ENCODE measurements around the gene CALCB. TPM values are rescaled to one million over a fixed set of nuclear protein-coding genes. Genes with fewer than 3 reads are reported as not detected.
"Not testable (repeated sequence)": the region's sequence is repeated elsewhere in the genome, so short reads cannot be mapped to it uniquely, and the experiment has no call there.

CALCB gene, protein sequence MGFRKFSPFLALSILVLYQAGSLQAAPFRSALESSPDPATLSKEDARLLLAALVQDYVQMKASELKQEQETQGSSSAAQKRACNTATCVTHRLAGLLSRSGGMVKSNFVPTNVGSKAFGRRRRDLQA
- total RNA-seq (2014; rRNA removed; shearing (Covaris generic)), result 0.08 and 0.81 TPM in 2 replicates

DNA sequence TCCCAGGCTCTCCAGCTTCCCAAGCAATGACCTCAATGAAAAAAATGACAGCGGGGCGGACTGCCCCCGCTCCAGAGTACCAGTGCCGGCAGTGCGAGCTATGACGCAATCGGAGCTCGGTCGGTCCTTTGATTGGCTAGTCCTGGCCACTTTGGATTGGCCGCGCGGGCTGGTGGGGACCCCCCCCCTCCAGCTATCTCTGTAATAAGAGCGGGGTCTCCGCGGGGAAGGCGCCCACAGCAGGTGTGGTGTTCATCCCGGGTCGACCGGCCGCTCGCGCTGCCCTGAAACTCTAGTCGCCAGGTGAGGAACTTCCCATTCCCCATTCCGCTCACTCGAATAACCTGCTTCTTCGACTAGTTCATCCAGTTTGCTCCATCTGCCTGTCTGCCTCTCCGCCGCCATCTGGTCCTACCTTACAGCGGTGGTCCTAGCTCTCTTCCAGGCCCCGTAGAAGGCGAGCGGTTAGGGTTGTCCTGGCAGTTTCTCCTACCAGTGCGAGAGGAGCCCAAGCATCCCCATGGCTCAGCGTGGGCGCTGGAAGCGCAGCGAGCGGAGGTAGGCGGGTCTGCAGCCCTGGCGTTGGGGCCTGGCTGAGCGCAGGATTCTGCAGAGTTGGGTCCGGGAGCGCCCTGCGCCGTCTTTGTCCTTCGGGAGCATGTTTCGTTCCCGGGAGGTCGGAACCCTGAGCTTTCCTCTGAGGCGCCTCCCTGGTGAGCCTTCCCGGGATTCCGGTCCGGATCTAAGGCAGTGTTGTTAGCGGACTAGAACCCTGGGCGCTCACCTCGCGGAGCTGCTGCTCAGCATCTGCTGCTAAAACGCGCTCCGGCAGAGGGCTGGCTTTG is at the start of gene CALCB:
CALCB (plus strand) TSS at position 233 of the 845 bp plus-strand sequence. CDS start 1,126 bp downstream, outside the sequence.
- DNase-seq (ENCODE audit: low spot score), result no peak

- no peak for DNase-seq (ENCODE audit: low spot score)
Measured at GRCh38 chr11:15027011-15027410, 46.4 kb upstream of the CALCB start.

GRCh38 chr11:15027956-15028355 is 45.4 kb upstream of the CALCB start:
- DNase-seq (ENCODE audit: low spot score), result no peak

DNA sequence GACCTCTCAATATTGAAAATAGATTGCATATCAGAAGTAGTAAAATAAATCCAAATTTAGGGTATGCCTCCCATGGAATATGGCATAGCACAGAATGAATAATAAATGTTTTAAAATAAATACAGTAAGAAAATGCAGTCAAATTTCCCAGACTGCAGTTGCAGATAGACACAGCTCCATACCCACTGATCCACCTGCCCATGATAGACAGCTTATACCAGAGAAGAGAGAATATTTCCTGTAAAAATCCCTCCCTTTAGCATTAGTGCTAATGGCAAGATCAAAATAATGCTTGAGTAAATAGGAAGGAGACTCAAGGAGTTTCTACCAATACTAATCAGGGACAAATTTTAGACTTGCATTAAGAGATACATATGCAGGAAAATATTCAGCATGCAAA is 45.0 kb upstream of the CALCB start:
- DNase-seq (ENCODE audit: low spot score), result no peak

DNA sequence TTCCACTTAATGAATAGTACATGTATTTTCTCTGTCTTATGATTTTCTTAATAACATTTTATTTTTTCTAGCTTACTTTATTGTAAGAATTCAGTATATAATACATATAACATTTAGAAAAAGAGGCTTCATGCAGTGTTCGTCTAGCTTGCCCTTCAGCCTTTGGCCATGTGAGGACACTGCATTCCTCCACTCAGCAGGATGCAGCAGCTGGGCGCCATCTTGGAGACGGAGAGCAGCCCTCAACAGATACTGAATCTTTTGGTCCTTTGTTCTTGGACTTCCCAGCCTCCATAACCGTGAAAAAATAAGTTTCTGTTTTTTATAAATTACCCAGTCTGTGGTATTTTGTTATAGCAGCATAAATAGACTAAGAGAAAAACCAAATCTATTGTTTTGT is 41.4 kb upstream of the CALCB start:
- DNase-seq (ENCODE audit: low spot score), result not testable (repeated sequence)

DNA sequence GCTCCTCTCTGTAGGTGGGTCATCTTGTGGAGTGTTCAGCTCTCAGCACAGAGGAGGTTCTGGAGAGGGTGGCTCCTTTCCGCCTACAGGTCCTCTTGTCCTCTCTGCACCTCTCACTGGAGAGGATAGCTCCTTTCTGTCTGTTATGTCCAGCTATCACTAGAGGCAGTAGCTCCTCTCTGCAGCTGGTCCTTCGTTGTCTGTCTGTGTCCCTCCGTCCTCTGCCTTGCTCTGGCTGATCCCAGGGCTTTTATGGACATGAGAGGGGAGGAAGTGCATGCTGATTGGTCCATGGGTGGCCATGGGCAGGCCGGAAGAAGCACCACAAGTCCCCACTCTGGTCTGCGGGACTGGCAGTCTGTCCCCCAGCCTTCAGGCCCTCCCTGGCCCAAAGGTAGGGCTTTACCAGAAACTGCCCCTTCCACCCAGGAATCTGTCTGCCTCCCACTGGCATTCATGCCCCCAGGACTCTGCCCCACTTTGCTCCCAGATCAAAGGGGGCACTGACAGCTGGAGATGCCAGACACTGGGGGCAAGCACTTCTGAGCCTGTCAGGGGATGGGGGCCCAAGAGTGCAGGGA is 38.6 kb upstream of the CALCB start:
- DNase-seq (ENCODE audit: low spot score), result no peak

DNA sequence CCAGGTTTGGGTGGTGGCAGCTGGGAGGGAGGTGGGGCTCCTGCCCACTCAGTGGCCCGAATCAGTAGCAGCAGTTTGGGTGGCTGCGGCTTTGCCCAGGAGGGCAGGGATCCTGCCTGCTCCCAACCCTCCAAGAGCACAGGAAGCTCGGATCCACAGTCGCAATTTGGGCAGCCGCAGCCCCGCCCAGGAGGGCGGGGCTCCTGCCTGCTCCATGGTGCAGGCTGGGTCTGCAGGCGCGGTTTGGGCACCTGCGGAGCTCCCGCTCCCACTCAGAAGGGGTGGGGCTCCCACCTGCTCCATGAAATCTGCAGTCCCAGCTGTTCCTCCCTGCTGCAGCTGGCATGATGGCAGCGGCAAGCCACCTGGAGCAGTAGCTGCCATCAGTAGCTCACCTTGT is 38.1 kb upstream of the CALCB start:
- no peak for DNase-seq (ENCODE audit: low spot score)

GRCh38 chr11:15038963-15039362 is 34.4 kb upstream of the CALCB start:
- DNase-seq (ENCODE audit: low spot score), result no peak

GRCh38 chr11:15045209-15045608 is 28.2 kb upstream of the CALCB start:
- no peak for DNase-seq (ENCODE audit: low spot score)

DNA sequence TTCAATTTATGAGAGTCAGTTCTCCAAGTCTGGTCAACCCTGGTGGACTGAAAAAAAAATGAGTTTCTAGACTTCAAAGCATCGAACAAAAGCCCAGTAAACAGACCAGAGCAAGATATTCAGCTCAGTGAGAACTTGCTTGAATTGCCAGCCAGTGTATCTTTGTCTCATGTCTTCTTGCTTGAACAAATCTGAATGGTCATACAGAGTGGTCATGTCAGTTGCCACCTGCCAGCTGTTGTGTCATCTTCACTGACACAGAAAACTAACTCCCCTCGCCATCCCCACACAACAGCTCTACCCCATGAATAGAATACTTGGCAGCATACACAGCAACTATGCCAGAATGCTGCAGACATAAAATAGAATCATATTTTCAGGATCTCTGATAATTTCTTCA is 27.5 kb upstream of the CALCB start:
- no peak for DNase-seq (ENCODE audit: low spot score)

GRCh38 chr11:15046673-15047072 is 26.7 kb upstream of the CALCB start:
- DNase-seq (ENCODE audit: low spot score), result not testable (repeated sequence)

DNA sequence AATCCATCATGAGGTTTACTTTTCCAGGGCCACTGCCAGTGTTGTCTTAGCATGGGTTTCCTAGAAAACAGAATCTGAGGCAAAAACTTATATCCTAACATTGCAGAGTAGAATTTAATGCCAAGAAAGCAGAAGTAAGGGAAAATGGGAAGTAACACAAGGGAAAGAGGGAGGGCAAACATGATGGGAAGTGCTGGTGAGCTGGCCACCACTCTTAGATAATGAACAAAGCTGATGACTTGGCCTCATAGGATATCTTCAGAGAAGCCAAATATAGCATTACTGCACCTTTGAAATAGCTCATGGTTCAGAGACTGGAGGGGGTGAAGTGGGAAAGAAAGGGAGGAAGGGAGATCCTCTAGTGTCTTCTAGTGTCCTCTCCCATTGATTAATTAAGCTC is 24.8 kb upstream of the CALCB start:
- DNase-seq (ENCODE audit: low spot score), result no peak

DNA sequence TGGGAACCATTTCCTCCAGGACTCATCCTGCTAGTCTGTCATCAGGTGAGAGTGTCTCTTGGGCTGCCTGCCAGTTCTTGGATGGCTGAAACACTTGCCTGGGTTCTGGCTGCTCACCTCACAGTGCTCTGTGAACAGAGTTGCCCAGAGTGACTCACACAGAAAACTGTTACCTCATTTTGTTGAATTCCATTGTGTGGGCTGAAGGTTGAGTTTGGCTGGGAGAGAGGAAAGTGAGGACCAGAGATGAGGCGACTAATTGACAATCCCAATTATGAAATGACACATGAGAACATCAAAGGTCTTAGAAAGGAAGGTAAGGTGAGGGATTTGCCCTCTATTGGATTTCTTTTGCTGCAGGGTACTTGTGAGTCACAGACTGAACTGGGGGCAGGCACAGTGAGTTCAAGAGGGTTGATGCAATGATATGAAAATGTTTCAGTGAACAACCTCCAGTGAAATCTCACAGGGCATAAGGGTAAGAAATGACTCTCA is 20.2 kb upstream of the CALCB start:
- no peak for DNase-seq (ENCODE audit: low spot score)

DNA sequence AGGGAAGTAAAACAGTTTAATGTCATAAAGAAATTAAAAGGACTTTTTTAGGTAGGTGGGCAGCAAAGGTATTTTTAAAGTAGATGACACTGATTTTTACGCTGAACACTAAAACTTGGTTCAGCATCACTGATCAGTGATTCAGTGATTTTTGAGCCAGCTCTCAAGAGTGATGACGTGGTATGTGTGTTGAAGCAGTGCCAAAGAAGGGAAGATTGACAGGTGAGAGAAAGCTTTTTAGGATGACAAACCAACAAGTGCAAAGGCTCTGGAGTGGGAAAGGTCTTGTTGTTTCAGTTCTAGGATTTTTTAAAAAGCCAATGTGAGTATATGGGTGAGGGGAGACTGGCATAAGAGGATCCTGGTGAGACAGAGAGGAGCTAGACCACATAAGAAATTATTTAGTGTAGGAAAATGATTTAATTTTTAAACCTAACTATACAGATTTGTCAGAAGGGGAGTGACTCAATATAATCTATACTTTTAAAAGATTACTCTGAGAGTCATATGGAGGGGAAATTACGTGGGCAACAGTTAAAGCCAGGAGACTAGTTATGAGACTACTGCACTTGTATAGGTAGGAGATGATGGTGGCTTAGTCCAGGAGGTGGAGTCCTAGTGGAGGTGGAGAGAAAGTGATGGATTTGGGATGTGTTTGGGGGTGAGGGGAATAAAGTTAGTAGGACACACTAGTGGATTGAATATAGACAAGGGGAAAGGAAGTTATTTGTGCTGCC is 17.6 kb upstream of the CALCB start:
- no peak for DNase-seq (ENCODE audit: low spot score)

DNA sequence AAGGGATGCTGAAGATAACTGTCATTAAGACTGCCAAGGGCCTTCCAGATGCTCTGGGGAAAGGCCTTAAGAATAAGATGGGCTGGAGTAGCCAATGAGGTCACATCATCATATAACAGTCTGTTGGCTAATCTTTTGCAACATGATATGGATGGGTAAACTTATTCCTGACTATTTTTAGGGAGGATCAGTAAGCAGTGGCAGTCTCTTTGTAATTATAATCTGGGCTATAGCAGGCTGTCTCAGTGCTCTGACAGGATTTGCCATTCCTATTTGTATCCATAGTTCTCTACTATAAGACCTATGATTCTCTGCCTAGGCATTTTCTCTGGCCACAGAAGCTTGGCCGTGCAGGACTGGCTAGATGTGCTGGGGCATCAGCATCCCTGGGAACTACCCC is 16.1 kb upstream of the CALCB start:
- no peak for DNase-seq (ENCODE audit: low spot score)

DNA sequence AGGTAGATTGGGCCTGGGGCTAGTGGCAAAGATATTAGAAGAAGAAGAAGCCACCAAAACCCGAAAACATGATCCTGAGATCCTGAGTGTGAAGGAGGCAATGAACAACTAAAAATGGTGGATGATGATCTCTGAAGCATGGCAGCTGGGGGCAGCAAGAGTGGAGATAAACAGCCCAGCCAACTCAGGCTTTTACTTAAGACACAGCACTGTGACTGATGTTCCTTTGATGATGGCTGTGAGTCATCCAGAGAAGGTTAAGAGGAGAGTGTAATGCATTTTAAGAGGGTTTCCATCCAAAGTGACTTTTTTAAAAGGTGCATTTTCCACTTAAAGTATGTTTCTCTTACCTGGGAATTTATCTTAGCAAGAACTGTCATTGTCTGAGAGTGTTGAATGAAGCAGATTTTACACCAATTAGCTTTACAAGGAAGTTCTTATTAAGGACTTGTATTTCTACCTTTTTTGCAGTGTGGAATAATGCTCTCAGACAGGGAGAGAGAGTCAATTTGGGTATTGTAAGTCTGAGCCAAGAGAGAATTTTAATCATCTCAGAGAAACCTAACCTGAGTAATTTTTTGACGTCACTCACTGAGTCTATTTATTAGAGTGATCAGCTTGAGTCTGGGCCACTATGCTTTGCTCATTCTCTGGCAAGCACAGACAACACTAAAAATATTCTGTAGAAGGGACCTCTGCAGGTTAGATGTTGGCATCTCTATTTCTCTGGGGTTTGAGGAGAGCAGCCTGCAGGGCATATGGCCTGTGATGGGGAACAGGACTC is 14.1 kb upstream of the CALCB start:
- no peak for DNase-seq (ENCODE audit: low spot score)

DNA sequence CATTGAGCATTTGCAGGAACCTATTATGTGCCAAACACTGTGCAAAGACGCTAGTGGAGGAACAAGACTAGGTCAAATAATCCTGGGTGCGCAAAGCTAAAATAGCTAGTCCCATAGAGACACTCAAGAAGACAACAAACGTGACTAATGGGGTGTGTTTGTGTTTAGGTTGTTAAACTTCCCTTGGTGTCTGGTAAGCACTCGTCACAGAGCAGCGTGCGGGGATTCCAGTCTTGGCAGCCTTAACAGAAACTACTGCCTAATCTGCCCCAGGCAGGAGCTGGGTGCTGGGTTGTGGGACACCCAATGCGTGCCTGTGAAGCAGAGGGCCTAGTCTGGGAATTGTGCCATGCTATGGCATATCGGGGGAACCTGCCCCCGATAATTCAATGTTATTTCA is 10.8 kb upstream of the CALCB start:
- no peak for DNase-seq (ENCODE audit: low spot score)

- not testable (repeated sequence) for DNase-seq (ENCODE audit: low spot score)
Measured at GRCh38 chr11:15069751-15070150, 3.6 kb upstream of the CALCB start.

DNA sequence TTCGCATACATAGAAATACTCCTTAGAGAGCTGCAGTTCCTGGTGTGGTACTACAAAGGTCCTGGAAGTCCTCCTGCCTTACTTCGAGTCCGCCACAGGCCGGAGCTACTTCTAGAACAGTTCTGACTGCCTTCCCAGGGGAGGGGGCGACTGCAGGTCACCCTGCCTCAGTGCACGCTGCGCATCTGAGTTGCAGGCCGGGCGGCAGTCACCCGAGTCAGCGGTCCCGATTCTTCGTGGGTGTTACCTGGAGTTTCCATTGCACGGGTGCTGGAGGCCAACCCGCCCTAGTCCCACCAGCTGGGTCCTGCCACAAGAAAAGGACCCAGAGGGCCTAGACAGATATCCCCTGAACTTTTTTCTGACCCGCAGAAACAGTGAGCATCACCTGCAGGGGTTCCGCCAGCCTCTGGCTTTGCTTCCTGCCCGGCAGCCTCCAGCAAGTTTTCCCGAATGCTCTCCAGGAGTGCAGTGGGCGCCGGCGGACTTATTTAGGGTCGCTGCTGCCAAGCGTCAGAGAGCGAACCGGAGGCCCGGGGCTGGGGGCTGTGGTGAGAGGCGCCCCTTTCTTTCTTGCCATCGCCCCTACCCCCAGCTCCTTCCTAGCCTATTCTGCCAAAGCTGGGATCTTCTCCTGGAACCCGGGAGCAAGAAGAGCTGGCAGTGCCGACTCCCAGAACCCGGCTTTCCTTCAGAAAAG is 1.7 kb upstream of the CALCB start:
- no peak for DNase-seq (ENCODE audit: low spot score)

DNA sequence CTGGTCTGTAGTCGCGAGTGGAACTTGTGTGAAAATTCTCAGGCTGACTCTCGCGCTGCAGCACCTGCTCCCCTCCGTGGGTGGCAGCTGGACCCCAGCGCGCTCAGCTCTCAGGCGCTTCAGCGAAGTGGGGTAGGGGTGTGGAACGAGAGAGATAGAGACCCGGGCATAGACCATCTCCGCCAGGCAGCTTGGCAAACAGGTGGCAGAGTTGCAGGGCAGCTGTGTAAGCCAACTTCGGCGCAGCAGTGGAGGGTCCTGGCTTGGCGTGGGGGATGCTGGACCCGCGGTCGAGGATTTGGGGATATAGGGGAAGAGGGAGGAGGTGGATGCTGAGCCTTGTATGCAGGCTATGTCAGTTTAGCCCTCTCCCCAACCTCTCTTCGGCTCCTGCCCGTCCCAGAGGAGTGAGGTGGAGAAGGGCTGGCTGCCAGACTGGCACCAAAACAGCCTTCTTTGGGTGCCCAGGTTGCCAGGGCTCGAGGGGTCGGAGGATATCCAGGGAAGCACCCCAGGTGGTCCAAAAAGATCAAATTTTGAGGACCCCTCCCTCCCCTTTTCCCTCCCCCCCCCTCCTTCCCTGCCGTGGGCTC is 746 bp upstream of the CALCB start:
- no peak for DNase-seq (ENCODE audit: low spot score)

Measured in H4 (cell line).